HepG2 (cell line): Measurements from ENCODE around the gene CDC27. TPM values are rescaled to one million over a fixed set of nuclear protein-coding genes. Genes with fewer than 3 reads are reported as not detected.

ENCODE experiments used
- ATAC-seq: fragments of 200-7000 bp; cut with Tn5 transposase; 3 replicates; pipeline ENCODE4 v1.9.1; 2020; ENCODE audit warnings: mild to moderate bottlenecking, moderate library complexity
- BruUV-seq: library from RNA; stranded (reverse); fragments of 400-500 nt; replicated peaks from 2 replicates; lab custom pipeline; 2021; lab: Mats Ljungman, UMichigan
- CTCF ChIA-PET: fragments of 300-600 bp; formaldehyde crosslinking; extraction: SDS; loops from one replicate; lab custom pipeline; 2021; ENCODE audit warnings: low total read pairs, inconsistent platforms, low intra/inter-chr PET ratio; lab: Yijun Ruan, JAX
- POLR2A ChIA-PET: fragments of 350-600 bp; sonication (Branson Sonifier 250); formaldehyde crosslinking; loops from one replicate; lab custom pipeline; 2020; ENCODE audit warnings: antibody characterized with exemption, inconsistent platforms; lab: Yijun Ruan, JAX
- DNase-seq: peaks from one replicate; pipeline ENCODE4 v3.0.0-alpha.2; 2015; ENCODE audit warnings: low spot score
- FAIRE-seq: peaks from 3 replicates; lab custom pipeline; 2011; peaks lifted over from hg19 to GRCh38; lab: Jason Lieb, UNC
- H2AFZ ChIP-seq: one replicate; pipeline ENCODE4 v1.6.1; 2011; ENCODE audit warnings: low read length, inconsistent platforms
- H3K27ac ChIP-seq: fragments of 300-600 bp; 3 replicates; pipeline ENCODE4 v1.8.0; 2011; ENCODE audit warnings: mixed run types, mild to moderate bottlenecking, mixed read lengths, low read length, inconsistent platforms; ENCODE audit not compliant: insufficient read depth; ENCODE audit errors: extremely low read length
- H3K27me3 ChIP-seq, 2 experiments: fragments of 200-600 bp in 1 of 2; 2 replicates in 1 of 2; 3 replicates in 1 of 2; pipeline versions ENCODE4 v1.6.0 to v1.8.0; 2011; ENCODE audit warnings: low read length in 2 of 2, mild to moderate bottlenecking in 2 of 2, moderate library complexity in 2 of 2, inconsistent platforms in 1 of 2; ENCODE audit not compliant: insufficient read depth in 2 of 2, control insufficient read depth in 1 of 2
- H3K36me3 ChIP-seq, 2 experiments: fragments of 200-600 bp in 1 of 2; replicated peaks in 1 of 2; 2 replicates in 1 of 2; 3 replicates in 1 of 2; pipeline versions ENCODE4 v1.5.1 to v1.8.0; 2011; ENCODE audit warnings: low read length in 2 of 2, inconsistent platforms in 1 of 2; ENCODE audit not compliant: insufficient read depth in 2 of 2, control insufficient read depth in 1 of 2
- H3K4me1 ChIP-seq: 2 replicates; pipeline ENCODE4 v1.5.1; 2012; ENCODE audit warnings: low read length, inconsistent platforms; ENCODE audit not compliant: insufficient read depth
- H3K4me2 ChIP-seq: 2 replicates; pipeline ENCODE4 v1.6.0; 2011; ENCODE audit warnings: low read depth, low read length, inconsistent platforms
- H3K4me3 ChIP-seq, 3 experiments: fragments of 200-600 bp in 1 of 3; sonication (generic), shearing (Covaris generic) in 1 of 3; replicated peaks in 1 of 3; 2 replicates each; pipeline ENCODE4 v1.5.1; 2011 to 2016; ENCODE audit warnings: low read length in 3 of 3, inconsistent platforms in 2 of 3, low read depth in 2 of 3, mild to moderate bottlenecking in 2 of 3, control low read depth in 1 of 3, mixed read lengths in 1 of 3; ENCODE audit not compliant: insufficient read depth in 1 of 3
- H3K79me2 ChIP-seq: one replicate; pipeline ENCODE4 v1.6.1; 2011; ENCODE audit warnings: low read length, inconsistent platforms; ENCODE audit not compliant: insufficient read depth
- H3K9ac ChIP-seq: 2 replicates; pipeline ENCODE4 v1.6.0; 2011; ENCODE audit warnings: mild to moderate bottlenecking, low read depth, low read length, inconsistent platforms; ENCODE audit not compliant: insufficient read depth
- H3K9me3 ChIP-seq: 2 replicates; pipeline ENCODE4 v1.5.1; 2012; ENCODE audit warnings: mild to moderate bottlenecking, low read length
- H4K20me1 ChIP-seq: 2 replicates; pipeline ENCODE4 v1.6.0; 2011; ENCODE audit warnings: inconsistent platforms, mild to moderate bottlenecking, low read length, moderate library complexity; ENCODE audit not compliant: insufficient read depth
- CENPT ChIP-seq: sonication (generic); formaldehyde crosslinking; IDR thresholded peaks from 2 replicates; pipeline ENCODE4 v1.8.0; 2022; ENCODE audit warnings: low read depth, mild to moderate bottlenecking, moderate library complexity, missing genetic modification reagents
- CENPX ChIP-seq: sonication (generic); formaldehyde crosslinking; IDR thresholded peaks from 2 replicates; pipeline ENCODE4 v1.9.0; 2021; ENCODE audit warnings: mild to moderate bottlenecking, missing genetic modification reagents, moderate library complexity
- DNMT1 ChIP-seq: sonication (generic); formaldehyde crosslinking; IDR thresholded peaks from 2 replicates; pipeline ENCODE4 v1.5.1; 2020; ENCODE audit warnings: mild to moderate bottlenecking, missing genetic modification reagents
- HNF4A ChIP-seq: sonication (generic); formaldehyde crosslinking; IDR thresholded peaks from 2 replicates; pipeline ENCODE4 v1.4.0; 2020; ENCODE audit warnings: missing genetic modification reagents
- NCOA2 ChIP-seq: sonication (generic); formaldehyde crosslinking; IDR thresholded peaks from 2 replicates; pipeline ENCODE4 v1.8.0; 2022; ENCODE audit warnings: inconsistent platforms
- ZFP36L1 ChIP-seq: sonication (generic); formaldehyde crosslinking; IDR thresholded peaks from 2 replicates; pipeline ENCODE4 v1.8.0; 2022; ENCODE audit warnings: mild to moderate bottlenecking, missing genetic modification reagents, moderate library complexity
- ZHX1 ChIP-seq: sonication (generic); formaldehyde crosslinking; IDR thresholded peaks from 2 replicates; pipeline ENCODE4 v1.8.1; 2022; ENCODE audit warnings: low read depth, mild to moderate bottlenecking, missing genetic modification reagents
- WGBS: methylation state at CpG from one replicate; pipeline ENCODE4 v1.1.6; 2017; ENCODE audit warnings: low lambda C conversion rate; 5-methylcytosine and 5-hydroxymethylcytosine counted together
- in situ Hi-C: cut with HindIII; loops from 2 replicates; pipeline ENCODE4 v1.10.0; 2017; ENCODE audit warnings: low pct_unique_long_range_greater_than_20kb; ENCODE audit not compliant: extremely low pct_ligation_motif_present
- intact Hi-C: fragments of 100-400 bp; cut with micrococcal nuclease; formaldehyde crosslinking; loops from one replicate; pipeline ENCODE4 v1.10.0; 2022; ENCODE audit not compliant: unreplicated experiment
- polyA plus RNA-seq, 8 experiments: library from polyadenylated mRNA; depleted of rRNA in 3 of 8; stranded (reverse) in 7 of 8; unstranded in 1 of 8; fragments of >200 nt; fragmentation: Illumina TruSeq in 4 of 8; extraction: Trizol in 4 of 8; gene quantifications; 2 replicates each; pipeline versions ENCODE4 v1.2.1 to v1.2.3, GENCODE V29; 2011 to 2016; ENCODE audit warnings: low read depth in 4 of 8, missing spikeins in 1 of 8, mixed read lengths in 1 of 8; ENCODE audit not compliant: insufficient read depth in 1 of 8
- total RNA-seq, 5 experiments: library from RNA; depleted of rRNA; stranded (reverse); fragments of >200 nt; fragmentation: Illumina TruSeq; extraction: Trizol; gene quantifications; 2 replicates each; pipeline ENCODE4 v1.2.3, GENCODE V29; 2016; ENCODE audit warnings: low read depth in 1 of 5

Gene CDC27
- total and polyA plus RNA-seq, 2 of the 13 experiments (the other 11 are each of a cell fraction or from before 2014, with no cell fraction given), result 80.7 to 102 TPM

- WGBS, result 47% methylated on average over 4 of the region's 4 CpGs
- POLR2A ChIA-PET, result interaction anchor here (0.9 to 1.7 kb wide), 2 partner anchors 12 to 18 kb away, joined by 4 read pairs; partner anchors contain the start of gene CDC27
- Histone ChIP-seq H4K20me1 (no peaks in the 10 kb centered on the region), H3K36me3 (no peaks in the 10 kb centered on the region), H3K9ac (no peak overlapping the region), H3K4me2 (no peak overlapping the region), H3K79me2 (no peaks in the 10 kb centered on the region), H2AFZ (no peak overlapping the region), H3K27ac (no peak overlapping the region), H3K4me1 (peaks cover 14% of the 10 kb centered on the region; the same call in 1 of the 2 replicates), H3K9me3 (no peaks in the 10 kb centered on the region), H3K4me3 (no peak overlapping the region), H3K27me3 (peaks cover 3 to 15% of the 10 kb centered on the region in 2 experiments; a peak in 4 of 5 replicates)
- CTCF ChIA-PET, result no interaction called here
- TF ChIP-seq CENPT, result no peak
- TF ChIP-seq HNF4A, result no peak
- TF ChIP-seq CENPX (CRISPR knock-in tag), result no peak
- no peak for TF ChIP-seq NCOA2 (CRISPR knock-in tag)
- no peak for TF ChIP-seq ZFP36L1 (CRISPR knock-in tag)
- no peak for TF ChIP-seq DNMT1
- no peak for TF ChIP-seq ZHX1
- no peak for FAIRE-seq
- BruUV-seq, result no TSS peak
- ATAC-seq, result no peak
- in situ Hi-C loops (no loop called here), intact Hi-C loops (no loop called here)
- no peak for DNase-seq
These were observed 12.1 kb upstream of the CDC27 start for GRCh38 chr17:47201166-47201565.
